ENCODE results near the gene SAXO1. TPM values are rescaled to one million over a fixed set of nuclear protein-coding genes. Genes with fewer than 3 reads are reported as not detected.

The SAXO1 gene
- total and polyA plus RNA-seq, 2 experiments from 2014 or later: 0.04 TPM; not detected in 1

DNA sequence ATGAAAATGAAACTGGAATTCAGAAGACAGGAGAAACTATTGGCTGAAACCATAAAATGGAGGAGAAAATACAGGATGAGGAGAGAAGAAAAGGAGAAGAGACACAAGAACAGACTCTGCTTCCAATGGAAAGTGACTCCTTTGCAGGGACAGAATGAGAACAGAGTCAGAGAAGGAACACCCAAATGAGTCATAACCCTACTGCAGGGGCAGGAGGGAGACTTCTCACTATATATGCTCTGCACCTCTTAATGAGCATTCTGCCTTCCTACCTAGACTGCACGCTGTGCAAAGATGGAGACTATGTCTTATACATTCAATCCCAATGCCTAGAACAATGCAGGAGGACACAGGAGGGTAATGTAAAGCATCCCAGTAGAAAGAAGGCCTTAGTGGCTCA lies 2.1 kb downstream of the SAXO1 start:
- Histone ChIP-seq H3K27ac (no peak overlapping the region), H3K4me1 (ENCODE audit: insufficient read depth) (no peaks in the 10 kb centered on the region), H3K4me3 (no peak overlapping the region), H2AFZ (no peak overlapping the region), H3K79me2 (no peaks in the 10 kb centered on the region), H4K20me1 (ENCODE audit: insufficient read depth, poor library complexity, severe bottlenecking) (no peaks in the 10 kb centered on the region), H3K9me3 (ENCODE audit: low read depth) (no peaks in the 10 kb centered on the region), H3K27me3 (no peaks in the 10 kb centered on the region), H3K9me2 (replicated peaks; ENCODE audit: insufficient read depth) (no peaks in the 10 kb centered on the region), H3K4me2 (no peak overlapping the region), H3K36me3 (replicated peaks; ENCODE audit: insufficient read depth, low read depth) (no peaks in the 10 kb centered on the region)
- TF ChIP-seq EZH2 (IDR thresholded peaks at IDR 0.05; ENCODE audit: borderline replicate concordance): no peak
- no peak for TF ChIP-seq EZH2phosphoT487 (IDR thresholded peaks at IDR 0.05; ENCODE audit: low read depth, severe bottlenecking, unreplicated experiment)
- TF ChIP-seq CTCF (IDR thresholded peaks at IDR 0.05; ENCODE audit: poor library complexity): no peak
- WGBS (ENCODE audit: low lambda C conversion rate, missing lambda C conversion rate): 91% methylated on average over 1 of the region's 1 CpG
- DNase-seq (ENCODE audit: low spot score): no peak

GRCh38 chr9:19028835-19029451 lies 4.1 kb downstream of the SAXO1 start:
- TF ChIP-seq CTCF (IDR thresholded peaks at IDR 0.05; ENCODE audit: poor library complexity) (peak; percentile 84), EZH2phosphoT487 (IDR thresholded peaks at IDR 0.05; ENCODE audit: low read depth, severe bottlenecking, unreplicated experiment) (no peak)
- Histone ChIP-seq H3K36me3 (replicated peaks; ENCODE audit: insufficient read depth, low read depth) (no peaks in the 10 kb centered on the region), H3K4me3 (no peak overlapping the region), H3K27ac (no peak overlapping the region), H3K4me2 (peak overlapping the region; percentile 21), H4K20me1 (ENCODE audit: insufficient read depth, poor library complexity, severe bottlenecking) (no peaks in the 10 kb centered on the region), H3K4me1 (ENCODE audit: insufficient read depth) (no peaks in the 10 kb centered on the region), H3K79me2 (no peaks in the 10 kb centered on the region), H3K9me3 (ENCODE audit: low read depth) (no peaks in the 10 kb centered on the region), H3K27me3 (no peaks in the 10 kb centered on the region), H2AFZ (no peak overlapping the region), H3K9me2 (replicated peaks; ENCODE audit: insufficient read depth) (no peaks in the 10 kb centered on the region)
- WGBS (ENCODE audit: low lambda C conversion rate, missing lambda C conversion rate): 22% methylated on average over 8 of the region's 8 CpGs
- DNase-seq (ENCODE audit: low spot score): peak; percentile 81

- Histone ChIP-seq H3K4me1 (ENCODE audit: insufficient read depth) (no peaks in the 10 kb centered on the region), H3K9me3 (ENCODE audit: low read depth) (no peaks in the 10 kb centered on the region), H3K4me3 (no peak overlapping the region), H3K27ac (no peak overlapping the region), H4K20me1 (ENCODE audit: insufficient read depth, poor library complexity, severe bottlenecking) (no peaks in the 10 kb centered on the region), H3K4me2 (no peak overlapping the region), H3K79me2 (no peaks in the 10 kb centered on the region), H3K9me2 (replicated peaks; ENCODE audit: insufficient read depth) (no peaks in the 10 kb centered on the region), H3K36me3 (replicated peaks; ENCODE audit: insufficient read depth, low read depth) (no peaks in the 10 kb centered on the region), H3K27me3 (no peaks in the 10 kb centered on the region), H2AFZ (no peak overlapping the region)
- TF ChIP-seq EZH2phosphoT487 (IDR thresholded peaks at IDR 0.05; ENCODE audit: low read depth, severe bottlenecking, unreplicated experiment): no peak
- no peak for TF ChIP-seq EZH2 (IDR thresholded peaks at IDR 0.05; ENCODE audit: borderline replicate concordance)
- TF ChIP-seq CTCF (IDR thresholded peaks at IDR 0.05; ENCODE audit: poor library complexity): no peak
- no peak for DNase-seq (ENCODE audit: low spot score)
- 94% methylated on average over 22 of the region's 22 CpGs for WGBS (ENCODE audit: low lambda C conversion rate, missing lambda C conversion rate)
These were observed 5.2 kb downstream of the SAXO1 start for GRCh38 chr9:19027825-19028224.
